GM18498 (cell line): Measurements from ENCODE around the gene ERCC6L2.
A peak's percentile ranks its signal among the peaks of the same experiment; 100 is the strongest.

Experiments
- ATAC-seq: cut with Tn5 transposase; IDR thresholded peaks from one replicate; pipeline ENCODE4 v1.9.1; 2021; ENCODE audit warnings: mild to moderate bottlenecking, moderate library complexity; ENCODE audit not compliant: unreplicated experiment

ERCC6L2 gene

GRCh38 chr9:95977371-95977770, 101.9 kb downstream of the ERCC6L2 start:
- no peak for ATAC-seq

GRCh38 chr9:95978106-95978505, 102.6 kb downstream of the ERCC6L2 start:
- ATAC-seq = no peak

- no peak for ATAC-seq
Measured at GRCh38 chr9:95979446-95979845, 104.0 kb downstream of the ERCC6L2 start.

GRCh38 chr9:95980262-95981125, 105.0 kb downstream of the ERCC6L2 start:
- no peak for ATAC-seq

GRCh38 chr9:95981761-95982390, 106.4 kb downstream of the ERCC6L2 start:
- ATAC-seq = no peak

- no peak for ATAC-seq
Measured at GRCh38 chr9:95985440-95986055, 110.1 kb downstream of the ERCC6L2 start.

- no peak for ATAC-seq
Measured at GRCh38 chr9:95989297-95989696, 113.8 kb downstream of the ERCC6L2 start.

- no peak for ATAC-seq
Measured at GRCh38 chr9:95991326-95991725, 115.8 kb downstream of the ERCC6L2 start.

- no peak for ATAC-seq
Measured at GRCh38 chr9:95992536-95992935, 117.0 kb downstream of the ERCC6L2 start.

- ATAC-seq = no peak
Measured at GRCh38 chr9:95993337-95993736, 117.8 kb downstream of the ERCC6L2 start.

- ATAC-seq = no peak
Measured at GRCh38 chr9:95999390-95999789, 123.9 kb downstream of the ERCC6L2 start.

- no peak for ATAC-seq
Measured at GRCh38 chr9:96004379-96004778, 128.9 kb downstream of the ERCC6L2 start.

- ATAC-seq = no peak
Measured at GRCh38 chr9:96006296-96006879, 130.9 kb downstream of the ERCC6L2 start.

GRCh38 chr9:96006961-96007360, 131.5 kb downstream of the ERCC6L2 start:
- no peak for ATAC-seq

GRCh38 chr9:96008502-96009222, 133.2 kb downstream of the ERCC6L2 start:
- ATAC-seq = no peak

- ATAC-seq = no peak
Measured at GRCh38 chr9:96009223-96009602, 133.7 kb downstream of the ERCC6L2 start.

- ATAC-seq = no peak
Measured at GRCh38 chr9:96009690-96010472, 134.4 kb downstream of the ERCC6L2 start.

GRCh38 chr9:96014078-96014477, 138.6 kb downstream of the ERCC6L2 start:
- ATAC-seq = no peak

GRCh38 chr9:96015876-96016686, 140.6 kb downstream of the ERCC6L2 start:
- ATAC-seq = peak; percentile 69
